Measurements from ENCODE around the gene POPDC3.

DNA sequence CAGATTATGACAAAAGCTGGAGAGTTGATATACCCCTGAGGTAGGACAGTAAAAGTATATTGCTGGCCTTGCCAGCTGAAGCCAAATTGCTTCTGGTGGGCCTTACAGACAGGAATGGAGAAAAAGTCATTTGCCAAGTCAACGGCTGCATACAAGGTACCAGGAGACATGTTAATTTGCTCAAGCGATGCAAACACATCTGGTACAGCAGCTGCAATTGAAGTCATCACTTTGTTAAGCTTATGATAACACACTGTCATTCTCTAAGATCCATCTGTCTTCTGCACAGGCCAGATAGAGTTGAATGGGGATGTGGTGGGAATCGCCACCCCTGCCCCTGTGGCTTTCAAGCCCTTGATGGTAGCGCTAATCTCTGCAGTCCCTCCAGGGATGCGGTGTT is 40.4 kb upstream of the POPDC3 start:
- TF ChIP-seq POLR2A (IDR thresholded peaks at IDR 0.05; ENCODE audit: low read length) (no peak), GATA1 (IDR thresholded peaks at IDR 0.05; ENCODE audit: low read depth, low read length) (no peak)

All from erythroblast (primary cell).